HG02763 (cell line): ENCODE results near the gene C19orf12.

Experiments
- ATAC-seq: cut with Tn5 transposase; IDR thresholded peaks from one replicate; pipeline ENCODE4 v1.9.1; 2021; ENCODE audit warnings: mild to moderate bottlenecking, moderate library complexity; ENCODE audit not compliant: unreplicated experiment

Gene C19orf12

DNA sequence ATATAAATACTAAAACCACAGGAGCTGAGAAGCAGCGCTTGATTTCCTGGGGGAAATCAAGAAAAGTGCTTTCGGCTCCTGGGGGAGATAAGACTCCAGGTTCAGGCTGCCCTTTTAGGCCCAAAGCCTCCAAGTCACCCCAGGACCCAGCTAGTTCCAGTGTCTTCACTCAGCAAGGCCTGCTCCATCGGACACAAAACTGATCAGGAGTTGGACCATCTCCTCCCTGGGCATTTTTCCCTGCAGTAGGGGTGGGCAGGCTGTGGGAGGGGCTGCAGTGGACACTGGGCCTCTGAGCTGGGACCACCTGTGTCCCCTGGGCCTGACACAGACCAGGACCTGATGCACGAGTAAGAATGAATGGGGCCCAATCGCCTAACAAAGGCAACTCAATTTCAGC, 15.2 kb downstream of the C19orf12 start:
- no peak for ATAC-seq

DNA sequence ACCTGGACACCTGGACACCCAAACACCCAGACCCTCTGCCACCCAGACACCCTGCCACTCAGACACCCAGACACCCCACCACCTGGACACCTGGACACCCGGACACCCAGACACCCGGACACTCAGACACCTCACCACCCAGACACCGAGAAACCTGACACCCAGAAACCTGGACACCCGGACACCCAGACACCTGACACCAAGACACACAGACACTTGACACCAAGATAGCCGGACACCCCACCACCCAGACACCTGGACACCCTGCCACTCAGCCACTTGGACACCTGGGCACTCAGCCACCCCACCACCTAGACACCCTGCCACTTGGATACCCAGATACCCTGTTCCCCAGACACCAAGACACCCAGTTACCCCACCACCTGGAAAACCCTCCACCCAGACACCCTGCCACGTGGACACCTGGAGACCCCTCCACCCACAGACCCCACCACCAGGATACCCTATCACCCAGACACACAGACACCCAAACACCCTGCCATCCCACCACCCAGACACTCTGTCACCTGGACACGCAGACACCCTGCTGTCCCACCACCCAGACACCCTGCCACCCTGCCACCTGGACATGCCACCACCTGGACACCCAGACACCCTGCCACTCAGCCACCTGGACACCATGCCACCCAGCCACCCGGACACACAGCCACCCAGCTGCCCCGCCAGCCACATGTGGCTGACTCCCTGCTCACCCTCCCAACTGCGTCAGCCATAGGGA, 17.4 kb downstream of the C19orf12 start:
- ATAC-seq, result no peak

DNA sequence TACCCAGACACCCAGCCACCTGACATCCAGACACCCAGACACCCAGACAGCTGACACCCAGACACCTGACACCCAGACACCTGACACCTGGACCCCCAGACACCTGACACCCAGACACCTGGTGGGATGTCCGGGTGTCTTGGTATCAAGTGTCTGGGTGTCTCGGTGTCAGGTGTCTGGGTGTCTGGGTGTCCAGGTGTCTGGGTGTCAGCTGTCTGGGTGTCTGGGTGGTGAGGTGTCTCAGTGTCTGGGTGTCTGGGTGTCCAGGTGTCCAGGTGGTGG, 18.6 kb downstream of the C19orf12 start:
- no peak for ATAC-seq

DNA sequence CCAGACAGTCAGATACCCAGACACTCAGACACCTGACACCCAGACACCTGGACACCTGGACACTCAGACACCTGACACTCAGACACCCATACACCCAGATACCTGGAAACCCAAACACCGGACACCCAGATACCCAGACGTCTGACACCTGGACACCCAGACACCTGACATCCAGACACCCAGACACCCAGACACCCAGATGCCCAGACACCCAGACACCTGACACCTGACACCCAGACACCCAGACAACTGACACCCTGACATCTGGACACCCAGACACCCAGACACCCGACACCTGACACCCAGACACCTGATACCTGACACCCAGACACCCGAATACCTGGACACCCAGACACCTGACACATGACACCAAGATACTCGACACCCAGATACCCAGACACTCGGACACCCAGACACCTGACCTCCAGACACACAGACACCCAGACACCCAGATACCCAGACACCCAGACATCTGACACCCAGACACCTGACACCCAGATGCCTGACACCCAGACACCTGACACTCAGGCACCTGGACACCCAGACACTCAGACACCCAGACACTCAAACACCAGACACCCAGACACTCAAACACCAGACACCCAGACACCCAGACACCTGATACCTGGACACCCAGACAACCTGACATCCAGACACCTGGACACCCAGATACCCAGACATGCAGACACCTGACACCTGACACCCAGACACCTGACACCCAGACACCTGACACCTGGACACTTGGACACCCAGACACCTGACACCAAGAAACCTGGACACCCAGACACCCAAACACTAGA, 19.1 kb downstream of the C19orf12 start:
- ATAC-seq, result no peak

DNA sequence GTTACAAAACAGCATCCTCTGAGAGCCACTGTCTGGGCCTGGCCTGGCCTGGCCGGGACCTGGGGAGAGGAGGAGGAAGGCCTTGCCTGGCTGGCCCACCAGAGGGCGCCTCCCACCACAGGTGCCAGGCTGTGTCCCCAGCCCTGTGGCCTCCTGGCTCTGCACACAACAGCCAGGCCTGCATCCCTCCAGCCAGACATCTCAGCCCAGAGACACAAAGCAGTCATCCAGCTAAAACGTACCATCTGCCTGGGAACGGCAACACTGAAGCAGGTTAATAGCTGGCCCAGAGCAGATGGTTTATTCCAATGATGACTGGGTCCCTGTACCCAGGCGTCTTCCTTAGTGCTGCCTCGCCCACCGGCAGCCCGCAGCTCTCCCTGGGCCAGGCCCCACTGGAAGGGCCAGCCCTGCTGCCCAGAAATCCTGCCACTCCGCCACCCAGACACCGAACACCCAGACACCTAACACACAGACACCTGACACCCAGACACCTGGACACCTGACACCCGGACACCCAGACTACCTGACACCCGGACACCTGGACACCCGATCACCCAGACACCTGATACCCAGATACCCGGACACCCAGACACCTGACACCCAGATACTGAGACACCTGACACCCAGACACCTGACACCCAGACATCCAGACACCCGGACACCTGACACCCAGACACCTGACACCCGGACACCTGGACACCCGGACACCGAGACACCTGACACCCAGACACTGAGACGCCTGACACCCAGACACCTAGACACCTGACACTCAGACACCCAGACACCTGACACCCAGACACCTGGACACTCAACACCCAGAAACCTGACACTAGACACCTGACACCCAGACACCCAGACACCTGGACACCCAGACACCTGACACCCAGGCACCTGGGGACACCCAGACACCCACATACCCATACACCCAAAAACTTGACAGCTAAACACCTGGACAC, 20.1 kb downstream of the C19orf12 start:
- ATAC-seq, result peak; percentile 82

DNA sequence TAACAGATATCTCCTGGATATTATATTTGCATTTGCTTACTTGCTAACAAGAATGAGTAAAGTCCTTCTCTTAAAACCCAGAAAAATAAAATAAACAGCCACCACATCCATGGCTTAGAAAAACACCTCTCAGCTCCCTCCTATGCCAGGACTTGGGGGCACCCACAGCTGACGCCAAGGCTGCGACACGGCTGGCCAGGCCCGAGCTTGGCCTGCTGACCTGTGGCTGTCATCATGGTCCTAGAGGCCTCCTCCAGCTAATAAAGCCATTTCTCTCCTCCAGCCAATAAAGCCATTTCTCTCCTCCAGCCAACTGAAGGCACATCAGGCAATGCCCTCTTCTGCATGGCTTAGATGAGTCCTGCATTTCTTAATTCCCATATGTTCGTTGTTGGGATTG, 20.9 kb downstream of the C19orf12 start:
- no peak for ATAC-seq

DNA sequence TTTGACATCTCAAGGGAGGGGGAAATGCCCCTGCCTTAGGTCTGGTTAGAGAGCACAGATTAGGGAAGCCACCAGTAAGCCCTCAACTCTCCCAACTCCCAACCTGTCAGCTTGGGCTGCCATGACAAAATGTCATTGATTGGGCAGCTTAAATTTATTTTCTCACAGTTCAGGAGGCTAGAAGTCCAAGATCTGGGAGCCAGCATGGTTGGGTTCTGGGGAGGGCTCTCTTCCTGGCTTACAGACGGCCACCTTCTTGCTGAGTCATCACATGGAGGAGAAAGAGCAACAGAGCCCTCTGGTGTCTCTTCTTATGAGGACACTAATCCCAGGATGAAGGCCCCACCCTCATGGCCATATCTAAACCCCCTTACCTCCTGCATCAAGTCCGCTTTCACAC, 24.2 kb downstream of the C19orf12 start:
- no peak for ATAC-seq

DNA sequence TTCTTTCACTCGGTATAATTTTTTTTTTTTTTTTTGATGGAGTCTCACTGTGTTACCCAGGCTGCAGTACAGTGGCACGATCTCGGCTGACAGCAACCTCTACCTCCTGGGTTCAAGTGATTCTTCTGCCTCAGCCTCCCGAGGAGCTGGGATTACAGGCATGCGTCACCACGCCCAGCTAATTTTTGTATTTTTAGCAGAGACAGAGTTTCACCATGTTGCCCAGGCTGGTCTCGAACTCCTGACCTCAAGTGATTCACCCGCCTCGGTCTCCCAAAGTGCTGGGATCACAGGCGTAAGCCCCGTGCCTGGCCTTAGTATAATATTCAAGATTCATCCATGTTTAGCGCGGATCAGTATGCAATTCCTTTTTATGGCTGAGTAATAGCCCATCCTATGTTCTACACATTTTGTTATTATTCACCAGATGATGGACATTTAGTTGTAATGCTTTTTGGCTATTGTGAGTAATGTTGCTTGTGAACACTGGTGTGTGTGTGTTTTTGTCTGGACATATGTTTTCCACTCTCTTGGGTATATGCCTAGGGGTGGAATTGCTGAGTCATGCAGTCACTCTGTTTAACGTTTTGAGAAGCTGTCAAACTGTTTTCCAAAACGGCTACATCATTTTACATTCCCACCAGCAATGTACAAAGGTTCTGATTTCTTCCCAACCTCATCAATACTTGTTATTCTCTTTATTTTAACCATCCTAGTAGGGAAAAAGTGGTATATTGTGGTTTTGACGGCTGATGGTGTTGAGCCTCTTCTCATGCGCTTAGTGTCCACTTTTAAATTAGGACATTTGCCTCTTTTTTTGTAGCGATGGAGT, 26.9 kb downstream of the C19orf12 start:
- no peak for ATAC-seq

DNA sequence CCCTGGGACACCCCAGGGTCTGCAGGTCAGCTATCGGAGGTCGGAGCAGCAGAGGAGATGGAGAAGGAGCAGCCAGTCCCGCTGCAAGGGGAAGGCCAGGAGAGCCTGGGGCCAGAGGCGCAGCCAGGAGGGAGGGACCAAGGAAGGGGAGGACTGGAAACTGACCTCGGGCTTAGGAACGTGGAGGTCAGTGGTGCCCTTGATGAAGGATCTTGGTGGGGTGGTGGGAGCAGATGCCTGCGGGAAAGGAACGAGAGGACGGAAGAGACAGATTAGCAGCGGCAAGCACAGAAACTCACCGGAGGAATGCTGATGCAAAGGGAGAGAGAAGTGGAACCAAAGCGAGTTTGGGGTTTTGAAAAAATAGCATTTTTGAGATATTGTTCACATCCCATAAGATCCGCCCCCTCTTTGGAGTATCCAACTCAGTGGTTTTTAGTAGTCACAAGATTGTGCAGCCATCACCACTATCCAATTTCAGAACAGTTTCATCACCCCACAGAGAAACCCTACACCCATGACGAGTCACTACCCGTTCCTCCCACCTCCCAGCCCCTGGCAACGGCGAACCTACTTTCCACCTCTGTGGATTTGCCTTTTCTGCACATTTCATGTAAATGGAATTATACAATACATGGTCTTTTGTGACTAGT, 27.7 kb downstream of the C19orf12 start:
- no peak for ATAC-seq

DNA sequence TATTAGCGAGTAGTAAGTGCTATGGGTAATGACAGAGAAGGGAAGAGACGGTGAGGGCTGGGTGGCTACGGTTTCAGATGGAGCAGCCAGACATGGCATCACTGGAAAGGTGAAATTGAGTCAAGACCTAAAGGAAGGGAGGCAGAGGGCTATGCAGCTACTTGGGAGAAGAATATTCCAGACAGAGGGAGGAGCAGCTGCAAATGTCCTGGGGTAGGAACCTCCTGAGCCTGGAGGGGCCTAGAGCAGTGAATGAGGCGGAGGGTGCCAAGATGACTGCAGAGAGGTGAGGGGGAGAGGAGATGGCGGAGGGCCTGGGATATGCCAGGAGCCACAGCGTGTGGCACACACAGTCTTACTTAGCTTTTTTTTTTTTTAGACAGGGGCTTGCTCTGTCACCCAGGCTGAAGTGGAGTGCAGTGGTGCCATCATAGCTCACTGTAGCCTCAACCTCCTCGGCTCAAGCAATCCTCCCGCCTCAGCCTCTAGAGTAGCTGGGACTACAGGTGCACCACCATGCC, 28.7 kb downstream of the C19orf12 start:
- ATAC-seq, result no peak

DNA sequence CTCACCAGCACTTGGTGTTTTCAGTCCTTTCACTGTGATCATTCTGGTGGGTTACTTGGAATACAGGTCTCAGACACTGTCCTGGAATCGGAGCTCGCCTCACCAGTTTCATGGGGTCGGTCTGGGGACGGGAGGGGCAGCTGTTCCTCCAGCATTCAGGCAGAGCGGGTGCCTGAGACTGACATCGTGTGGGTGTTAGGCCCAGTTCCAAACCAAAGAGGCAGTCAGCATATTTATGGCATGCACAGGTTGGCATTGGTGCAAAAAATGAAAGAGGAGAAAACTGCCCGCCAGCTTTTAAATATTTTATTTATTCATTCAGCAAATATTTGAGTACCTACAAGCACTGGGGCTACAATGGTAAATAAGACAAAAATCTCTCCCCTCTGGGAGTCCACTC, 29.7 kb downstream of the C19orf12 start:
- no peak for ATAC-seq

DNA sequence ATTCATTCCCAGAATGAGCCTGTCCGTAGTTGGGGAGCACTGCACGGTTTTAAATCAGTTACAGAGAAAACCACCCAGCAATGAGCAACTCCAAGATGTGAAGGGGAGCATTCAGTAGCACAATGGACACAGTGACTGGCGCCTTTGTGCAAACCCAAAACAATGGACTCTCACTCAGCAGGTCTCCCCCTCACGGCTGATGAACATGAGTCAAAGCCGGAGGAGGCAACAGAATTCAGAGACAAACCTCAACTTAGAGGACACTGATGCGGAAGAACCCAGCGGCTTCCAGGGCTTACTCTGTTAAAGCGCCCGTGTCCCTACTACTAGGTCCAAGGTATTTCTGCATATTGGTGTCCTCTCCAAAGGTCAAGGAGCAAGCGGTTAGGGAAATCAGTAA, 32.1 kb downstream of the C19orf12 start:
- no peak for ATAC-seq

DNA sequence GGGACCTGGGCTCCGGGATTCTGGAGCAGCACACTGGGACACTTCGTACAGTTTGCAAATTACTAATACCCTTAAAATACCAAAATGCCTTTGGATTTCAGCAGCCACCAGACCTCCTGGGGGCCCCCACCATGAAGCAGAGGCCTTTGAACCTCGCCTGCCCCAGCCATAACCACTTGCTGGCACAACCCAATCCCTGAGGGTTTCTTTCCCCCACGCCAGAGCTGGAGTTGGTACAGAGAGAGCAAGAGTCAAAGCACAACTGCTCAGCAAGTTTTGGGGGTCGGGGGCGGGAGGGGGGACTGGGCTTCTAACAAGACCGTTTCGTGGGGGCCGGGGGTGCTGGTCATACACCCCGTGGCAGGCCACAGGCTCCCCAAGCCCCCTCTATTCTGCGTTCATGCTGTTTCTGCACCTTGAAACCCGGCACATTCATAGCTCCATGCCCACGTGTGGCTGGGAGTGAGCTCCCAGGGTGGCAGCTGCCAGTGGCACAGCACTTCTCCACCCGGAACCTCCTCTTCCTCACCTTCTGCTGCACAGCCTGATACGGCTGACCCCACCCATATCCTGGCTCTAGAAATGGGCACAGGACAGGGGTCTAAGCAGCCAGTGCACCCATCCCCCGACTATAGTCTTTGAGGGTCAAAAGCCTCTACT, 32.7 kb downstream of the C19orf12 start:
- ATAC-seq, result no peak

DNA sequence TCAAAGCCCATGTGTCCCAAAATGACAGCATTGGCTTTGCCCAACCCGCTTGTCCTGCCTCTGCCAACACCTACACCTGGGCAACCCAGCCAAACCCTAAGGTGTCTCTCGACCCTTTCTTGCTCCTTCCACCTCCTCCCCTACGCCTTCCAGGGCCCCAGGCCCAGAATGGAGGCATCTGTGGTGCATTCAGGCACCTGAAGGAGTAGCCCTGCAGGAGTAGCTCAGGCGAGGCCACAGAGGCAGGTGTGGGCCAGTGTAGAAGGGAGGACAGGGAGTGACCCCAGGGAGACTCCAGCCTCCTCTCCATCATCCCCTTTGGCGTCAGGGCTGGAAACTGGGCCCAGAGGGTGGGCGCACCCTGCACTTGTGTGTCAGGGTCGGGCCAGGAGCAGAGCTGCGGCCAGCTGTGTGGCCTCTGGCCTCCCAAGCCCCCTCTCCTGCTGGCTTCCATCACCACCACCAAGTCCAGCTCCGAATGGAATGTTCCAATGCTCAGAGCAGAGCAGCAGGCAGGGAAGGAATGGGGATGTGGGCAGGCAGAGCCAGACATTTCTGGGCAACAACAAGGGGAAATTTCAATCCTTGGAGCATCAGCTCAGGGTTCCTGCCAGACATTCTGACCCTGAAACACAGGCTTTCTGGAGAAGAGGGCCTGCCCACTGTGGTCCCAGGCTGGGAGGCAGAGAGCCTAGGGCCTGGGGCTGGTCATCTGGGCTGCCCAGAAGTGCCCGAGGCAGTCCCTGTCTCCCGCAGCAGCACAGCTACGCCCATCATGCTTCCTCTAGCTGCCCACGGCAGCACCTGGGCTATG, 33.4 kb downstream of the C19orf12 start:
- ATAC-seq, result no peak

DNA sequence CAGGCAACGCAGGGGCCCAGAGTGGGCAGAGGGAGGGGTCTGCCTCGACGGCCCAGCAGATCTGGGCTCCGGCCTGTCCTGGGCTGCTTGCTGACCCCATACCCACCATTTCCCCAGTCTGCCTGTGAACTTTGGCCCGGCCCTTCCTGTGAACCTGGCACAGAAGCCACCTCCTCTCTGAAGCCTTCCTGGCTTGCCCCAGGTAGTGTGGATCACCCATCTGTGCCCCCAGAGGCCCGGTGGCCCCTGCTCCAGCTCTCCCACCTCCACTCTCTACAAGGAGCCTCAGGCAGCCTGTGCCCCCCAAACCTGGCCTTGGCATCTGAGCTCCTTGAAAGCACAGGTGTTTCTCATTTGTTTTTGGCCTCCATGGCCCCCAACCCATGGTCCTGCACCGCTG, 34.1 kb downstream of the C19orf12 start:
- no peak for ATAC-seq

DNA sequence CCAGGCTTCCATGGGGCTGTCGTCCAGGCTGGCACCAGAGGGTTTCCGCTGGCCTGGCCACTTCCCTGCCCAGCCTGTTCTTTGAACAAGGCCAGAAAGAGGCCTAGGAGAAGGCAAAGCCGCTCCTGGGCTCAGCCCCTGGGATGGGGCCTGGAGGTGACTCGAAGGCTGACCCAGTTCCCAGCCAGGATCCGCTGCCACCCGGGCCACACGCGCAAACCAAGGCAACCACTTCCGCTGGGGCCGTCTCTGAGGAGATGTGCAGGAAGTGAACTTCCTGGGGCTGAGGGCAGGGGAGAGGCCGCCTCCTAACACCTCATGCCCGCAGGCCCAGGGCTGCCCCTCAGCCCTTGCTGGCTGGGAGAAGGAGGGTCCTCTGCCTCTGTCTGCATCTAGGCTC, 34.6 kb downstream of the C19orf12 start:
- ATAC-seq, result peak; percentile 81

DNA sequence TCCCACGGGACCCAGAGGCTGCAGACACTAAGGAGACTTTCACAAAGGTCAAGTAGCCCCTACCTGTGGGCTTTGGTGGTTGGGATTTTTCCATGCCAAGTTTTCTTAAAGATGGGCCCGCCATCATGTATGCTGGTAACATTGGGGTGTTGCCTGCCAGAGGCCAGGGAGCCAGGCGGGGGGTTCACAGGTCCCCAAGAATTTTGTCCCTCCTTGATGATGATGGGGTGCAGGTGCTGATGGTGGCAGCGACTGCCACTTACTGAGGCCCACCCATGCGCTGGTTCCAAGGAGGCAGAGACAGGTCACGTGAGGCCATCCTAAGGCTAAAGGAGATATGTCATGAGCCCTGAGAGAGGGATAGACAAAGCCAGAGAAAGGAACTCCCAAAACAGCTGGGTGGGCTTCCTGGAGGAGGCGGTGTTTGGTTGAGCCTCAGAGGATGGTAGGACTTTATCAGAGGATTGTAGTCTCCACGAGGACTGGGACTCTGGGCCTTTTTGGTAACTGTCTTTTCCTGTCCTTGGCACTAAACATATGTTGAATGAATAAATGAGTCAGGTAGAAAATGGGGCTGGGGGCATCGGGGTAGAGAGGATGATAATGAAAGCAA, 35.4 kb downstream of the C19orf12 start:
- ATAC-seq, result no peak

DNA sequence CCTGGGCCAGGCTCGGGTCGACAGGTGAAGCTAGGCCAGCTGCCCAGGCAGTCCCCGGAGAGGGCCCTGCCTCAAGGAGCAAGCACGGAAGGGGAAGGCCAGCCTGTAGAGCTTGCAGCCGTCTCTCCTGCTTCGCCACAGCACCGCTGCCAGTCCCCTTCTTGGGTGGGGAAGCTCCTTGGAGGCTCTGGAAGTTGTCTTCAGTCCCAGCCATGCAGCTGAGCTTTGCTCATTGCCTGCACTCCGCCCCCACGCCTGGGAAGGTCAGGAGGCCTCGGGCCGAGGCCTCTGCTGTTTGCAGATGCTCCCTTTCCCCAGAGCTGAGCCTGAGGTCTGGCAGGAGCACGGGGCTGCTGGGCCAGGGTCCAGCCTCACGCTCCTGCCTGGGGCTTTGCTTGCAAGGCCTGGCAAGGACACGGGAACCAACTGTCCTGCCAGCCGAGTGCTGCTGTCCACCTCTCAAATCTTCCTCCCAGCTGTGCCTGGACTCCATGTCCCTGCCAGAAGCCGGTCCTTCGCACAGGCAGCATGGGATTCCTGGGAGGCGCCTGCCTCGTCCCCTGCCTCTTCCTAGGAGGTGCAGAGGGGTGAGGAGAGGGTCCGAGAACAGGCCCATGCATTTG, 36.5 kb downstream of the C19orf12 start:
- ATAC-seq, result no peak
